Neuronal stem cell (in vitro differentiated cells): ENCODE measurements around the gene SLC26A9.
A peak's percentile ranks its signal among the peaks of the same experiment; 100 is the strongest.

Experiments
- DNase-seq: peaks from one replicate; pipeline ENCODE4 v3.0.0-alpha.2; 2013; ENCODE audit warnings: low spot score
- H2AFZ ChIP-seq: one replicate; pipeline ENCODE4 v1.6.1; 2013; ENCODE audit warnings: mild to moderate bottlenecking, low read length, inconsistent platforms
- H2AK5ac ChIP-seq: 2 replicates; pipeline ENCODE4 v1.6.1; 2013; ENCODE audit warnings: low read depth, mild to moderate bottlenecking, inconsistent platforms, low read length, moderate library complexity, mixed read lengths
- H2BK120ac ChIP-seq: 2 replicates; pipeline ENCODE4 v1.6.1; 2013; ENCODE audit warnings: low read depth, mild to moderate bottlenecking, inconsistent platforms, low read length, moderate library complexity, mixed read lengths
- H2BK12ac ChIP-seq: one replicate; pipeline ENCODE4 v1.6.1; 2013; ENCODE audit warnings: low read length, inconsistent platforms
- H2BK15ac ChIP-seq: 2 replicates; pipeline ENCODE4 v1.6.1; 2013; ENCODE audit warnings: mild to moderate bottlenecking, low read length, inconsistent platforms, mixed read lengths
- H2BK5ac ChIP-seq: one replicate; pipeline ENCODE4 v1.6.1; 2013; ENCODE audit warnings: inconsistent platforms, mild to moderate bottlenecking, low read length, moderate library complexity
- H3K14ac ChIP-seq: one replicate; pipeline ENCODE4 v1.6.1; 2013; ENCODE audit warnings: low read length, inconsistent platforms
- H3K18ac ChIP-seq: 2 replicates; pipeline ENCODE4 v1.6.1; 2013; ENCODE audit warnings: low read length, inconsistent platforms
- H3K23ac ChIP-seq: 2 replicates; pipeline ENCODE4 v1.6.1; 2013; ENCODE audit warnings: low read depth, mild to moderate bottlenecking, mixed read lengths, low read length, inconsistent platforms; ENCODE audit not compliant: poor library complexity
- H3K27ac ChIP-seq: replicated peaks from 3 replicates; pipeline ENCODE4 v1.5.1; 2013; ENCODE audit warnings: low read length, inconsistent platforms
- H3K27me3 ChIP-seq, 3 experiments: 2 replicates each; pipeline ENCODE4 v1.6.1; 2013; ENCODE audit warnings: low read length in 3 of 3, mild to moderate bottlenecking in 2 of 3, inconsistent platforms in 1 of 3, low read depth in 1 of 3, mixed read lengths in 1 of 3, moderate library complexity in 1 of 3; ENCODE audit not compliant: control insufficient read depth in 3 of 3, insufficient read depth in 3 of 3
- H3K36me3 ChIP-seq, 2 donors: replicated peaks in 1 of 2; 2 replicates each; pipeline ENCODE4 v1.6.1; 2013; ENCODE audit warnings: low read length in 2 of 2; ENCODE audit not compliant: control insufficient read depth in 2 of 2, insufficient read depth in 2 of 2
- H3K4ac ChIP-seq: 2 replicates; pipeline ENCODE4 v1.6.1; 2013; ENCODE audit warnings: inconsistent platforms, mild to moderate bottlenecking, low read length, moderate library complexity
- H3K4me1 ChIP-seq, 2 donors: 1 replicate in 1 of 2; 2 replicates in 1 of 2; pipeline ENCODE4 v1.6.1; 2013; ENCODE audit warnings: low read length in 2 of 2, low read depth in 1 of 2; ENCODE audit not compliant: control insufficient read depth in 2 of 2, insufficient read depth in 1 of 2
- H3K4me2 ChIP-seq: one replicate; pipeline ENCODE4 v1.6.1; 2013; ENCODE audit warnings: mild to moderate bottlenecking, low read length, inconsistent platforms; ENCODE audit not compliant: insufficient read depth, poor library complexity, severe bottlenecking
- H3K4me3 ChIP-seq, 2 donors: 2 replicates each; pipeline ENCODE4 v1.5.1; 2013; ENCODE audit warnings: low read length in 2 of 2, mild to moderate bottlenecking in 2 of 2, inconsistent platforms in 1 of 2, moderate library complexity in 1 of 2
- H3K79me1 ChIP-seq: one replicate; pipeline ENCODE4 v1.6.1; 2013; ENCODE audit warnings: low read depth, mild to moderate bottlenecking, inconsistent platforms, low read length, moderate library complexity
- H3K9ac ChIP-seq: one replicate; pipeline ENCODE4 v1.6.1; 2013; ENCODE audit warnings: mild to moderate bottlenecking, low read depth, low read length, inconsistent platforms; ENCODE audit not compliant: poor library complexity
- H3K9me3 ChIP-seq, 2 donors: replicated peaks in 1 of 2; 2 replicates each; pipeline versions ENCODE3 to v1.6.1; 2013; ENCODE audit warnings: low read length in 2 of 2, mild to moderate bottlenecking in 2 of 2, inconsistent platforms in 1 of 2, low read depth in 1 of 2, mixed read lengths in 1 of 2, moderate library complexity in 1 of 2; ENCODE audit not compliant: control insufficient read depth in 2 of 2, insufficient read depth in 1 of 2
- H4K8ac ChIP-seq: one replicate; pipeline ENCODE4 v1.6.1; 2013; ENCODE audit warnings: low read depth, mild to moderate bottlenecking, inconsistent platforms, low read length, moderate library complexity
- H4K91ac ChIP-seq: one replicate; pipeline ENCODE4 v1.6.1; 2013; ENCODE audit warnings: low read length, low read depth, mild to moderate bottlenecking, inconsistent platforms; ENCODE audit not compliant: poor library complexity
- WGBS, 2 donors: extraction: QIAGEN DNeasy Blood & Tissue Kit; methylation state at CpG; one replicate each; pipeline ENCODE4 v1.1.7; 2013; ENCODE audit warnings: missing lambda C conversion rate in 2 of 2, mixed read lengths in 1 of 2; ENCODE audit not compliant: insufficient read length in 2 of 2, insufficient replicate concordance in 1 of 2; ENCODE audit errors: extremely low coverage in 2 of 2; 5-methylcytosine and 5-hydroxymethylcytosine counted together

The SLC26A9 gene

DNA sequence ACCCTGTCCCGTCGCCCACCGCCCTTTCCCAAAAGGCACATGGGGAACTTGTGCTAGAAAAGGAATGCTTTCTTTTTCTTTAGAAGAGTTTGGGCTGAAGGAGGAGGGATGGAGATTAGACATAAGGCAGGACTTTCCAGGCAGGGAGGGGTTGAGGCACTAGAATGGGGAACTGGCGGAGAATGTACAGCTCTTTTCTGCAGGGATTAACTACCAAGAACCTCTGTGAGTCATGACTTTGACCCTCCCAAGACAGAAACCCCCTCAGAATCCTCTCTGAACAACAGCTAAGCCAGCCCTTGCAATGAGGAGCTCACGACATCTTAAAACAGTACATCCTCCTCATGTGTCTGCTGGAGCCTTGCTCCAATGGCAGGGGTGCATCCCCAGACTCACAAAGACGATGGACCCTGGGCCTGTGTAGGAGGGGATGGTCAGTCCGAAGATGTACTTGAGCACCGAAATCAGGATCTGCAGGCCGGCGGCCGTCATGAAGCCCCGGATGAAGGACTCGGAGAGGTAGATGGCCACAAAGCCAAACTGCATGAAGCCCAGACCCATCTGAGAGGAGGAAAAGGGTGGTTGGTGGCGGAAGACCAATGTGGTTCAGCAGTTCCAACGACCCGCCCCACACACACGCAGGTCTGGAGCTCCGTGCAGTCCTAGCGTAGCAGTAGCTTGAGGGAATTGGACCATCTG lies 13.6 kb downstream of the SLC26A9 start:
- H3K4me1 ChIP-seq, result peaks cover 12 to 14% of the 10 kb centered on the region in 2 donors
- no peak overlapping the region for H2BK15ac ChIP-seq
- H3K27ac ChIP-seq, result no peak overlapping the region
- no CpG with 5 or more reads among the region's 19 CpGs for WGBS, 2 donors
- H2BK5ac ChIP-seq, result no peak overlapping the region
- no peak overlapping the region for H4K8ac ChIP-seq
- H3K27me3 ChIP-seq, result peaks cover 0 to 11% (median 0%) of the 10 kb centered on the region in 3 experiments
- H2BK120ac ChIP-seq, result no peak overlapping the region
- H3K14ac ChIP-seq, result no peak overlapping the region
- H3K36me3 ChIP-seq, result no peaks in the 10 kb centered on the region
- no peak overlapping the region for H3K9ac ChIP-seq
- peak overlapping the region; percentile 66 for H2AK5ac ChIP-seq
- DNase-seq, result no peak
- no peak overlapping the region for H4K91ac ChIP-seq
- H3K4ac ChIP-seq, result no peak overlapping the region
- H3K23ac ChIP-seq, result peak overlapping the region; percentile 13
- no peaks in the 10 kb centered on the region for H3K79me1 ChIP-seq
- H3K4me2 ChIP-seq, result no peak overlapping the region
- no peak overlapping the region for H2BK12ac ChIP-seq
- no peaks in the 10 kb centered on the region for H3K9me3 ChIP-seq
- H2AFZ ChIP-seq, result no peak overlapping the region
- peak overlapping the region; percentile 13 for H3K18ac ChIP-seq
- H3K4me3 ChIP-seq, result peak overlapping the region in 1 of 2 donors; percentile 48

DNA sequence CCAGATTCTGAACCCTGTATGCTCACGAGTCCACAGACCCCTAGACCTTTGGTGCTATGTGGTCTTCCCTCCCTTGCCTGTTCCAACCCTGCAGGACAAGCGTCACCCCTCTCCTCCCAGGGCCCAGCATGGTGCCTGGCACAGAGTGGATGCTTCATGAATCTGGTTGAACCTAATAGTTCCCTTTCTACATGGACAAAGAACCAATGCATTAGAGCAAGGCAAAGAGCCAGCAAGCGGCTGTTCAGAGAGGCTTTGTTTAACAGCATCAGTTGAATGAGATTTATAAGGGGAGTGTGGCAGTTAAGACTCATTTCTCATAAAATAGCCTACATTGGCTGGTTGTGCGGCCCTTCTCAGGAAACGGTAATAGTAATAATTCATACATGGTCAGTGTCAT lies 14.9 kb downstream of the SLC26A9 start:
- Histone ChIP-seq H3K4me3 (no peak overlapping the region), H3K18ac (peak overlapping the region; percentile 16), H4K8ac (no peak overlapping the region), H3K27ac (no peak overlapping the region), H3K4ac (no peak overlapping the region), H2AFZ (no peak overlapping the region), H3K9ac (no peak overlapping the region), H2BK120ac (peak overlapping the region; percentile 12), H3K79me1 (no peaks in the 10 kb centered on the region), H3K4me1 (peaks cover 3 to 5% of the 10 kb centered on the region in 2 donors), H3K4me2 (no peak overlapping the region), H3K27me3 (peaks cover 0 to 11% (median 0%) of the 10 kb centered on the region in 3 experiments), H3K14ac (no peak overlapping the region), H3K36me3 (no peaks in the 10 kb centered on the region), H3K9me3 (no peaks in the 10 kb centered on the region), H2AK5ac (no peak overlapping the region), H3K23ac (no peak overlapping the region), H2BK15ac (no peak overlapping the region), H2BK5ac (no peak overlapping the region), H2BK12ac (no peak overlapping the region), H4K91ac (no peak overlapping the region)
- WGBS, 2 donors, result no CpG with 5 or more reads among the region's 5 CpGs
- no peak for DNase-seq

DNA sequence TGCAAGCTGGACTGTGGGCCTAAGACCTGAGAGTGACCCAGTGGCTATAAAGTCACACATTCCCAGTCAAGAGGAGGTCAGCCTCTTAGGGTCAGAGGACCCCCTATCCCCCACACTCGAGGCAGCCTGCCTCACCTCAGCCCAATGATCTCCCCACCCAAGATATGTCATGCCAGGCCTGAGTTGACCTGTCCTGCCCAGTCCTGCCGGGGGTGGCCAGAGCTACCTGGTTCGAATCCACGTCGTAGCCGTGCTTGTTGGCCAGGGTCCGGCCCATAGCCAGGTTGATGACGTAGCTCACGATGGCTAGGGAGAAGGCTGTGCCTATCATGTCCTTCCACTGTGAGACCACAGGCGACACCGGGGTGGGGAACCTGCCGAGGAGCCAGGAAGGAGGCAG lies 15.6 kb downstream of the SLC26A9 start:
- peak overlapping the region; percentile 26 for H3K14ac ChIP-seq
- H3K4me3 ChIP-seq, result no peak overlapping the region
- H3K9me3 ChIP-seq, result no peaks in the 10 kb centered on the region
- DNase-seq, result no peak
- H4K8ac ChIP-seq, result no peak overlapping the region
- no peak overlapping the region for H2AFZ ChIP-seq
- peaks cover 0 to 2% of the 10 kb centered on the region in 2 donors for H3K4me1 ChIP-seq
- H3K18ac ChIP-seq, result peak overlapping the region; percentile 49
- no peaks in the 10 kb centered on the region for H3K36me3 ChIP-seq
- no peak overlapping the region for H3K27ac ChIP-seq
- no peak overlapping the region for H3K9ac ChIP-seq
- H3K79me1 ChIP-seq, result no peaks in the 10 kb centered on the region
- peak overlapping the region; percentile 82 for H2BK15ac ChIP-seq
- H3K4me2 ChIP-seq, result no peak overlapping the region
- no peak overlapping the region for H2BK5ac ChIP-seq
- H3K23ac ChIP-seq, result peak overlapping the region; percentile 20
- H2BK12ac ChIP-seq, result peak overlapping the region; percentile 61
- WGBS, 2 donors, result no CpG with 5 or more reads among the region's 12 CpGs
- peak overlapping the region; percentile 16 for H4K91ac ChIP-seq
- no peak overlapping the region for H3K4ac ChIP-seq
- H2BK120ac ChIP-seq, result no peak overlapping the region
- peak overlapping the region; percentile 43 for H2AK5ac ChIP-seq
- H3K27me3 ChIP-seq, result peaks cover 0 to 11% (median 0%) of the 10 kb centered on the region in 3 experiments

- Histone ChIP-seq H3K4me1 (peaks cover 0 to 2% of the 10 kb centered on the region in 2 donors), H3K4me2 (no peak overlapping the region), H4K8ac (no peak overlapping the region), H3K23ac (no peak overlapping the region), H3K4ac (no peak overlapping the region), H2AFZ (no peak overlapping the region), H3K79me1 (no peaks in the 10 kb centered on the region), H3K9me3 (no peaks in the 10 kb centered on the region), H3K4me3 (no peak overlapping the region), H4K91ac (peak overlapping the region; percentile 16), H3K36me3 (no peaks in the 10 kb centered on the region), H3K14ac (no peak overlapping the region), H3K9ac (no peak overlapping the region), H2AK5ac (peak overlapping the region; percentile 43), H2BK12ac (no peak overlapping the region), H3K27ac (no peak overlapping the region), H2BK120ac (no peak overlapping the region), H3K27me3 (peaks cover 0 to 11% (median 0%) of the 10 kb centered on the region in 3 experiments), H2BK5ac (no peak overlapping the region), H2BK15ac (no peak overlapping the region), H3K18ac (no peak overlapping the region)
- DNase-seq, result no peak
- no CpG with 5 or more reads among the region's 6 CpGs for WGBS, 2 donors
These were observed 16.0 kb downstream of the SLC26A9 start for GRCh38 chr1:205927247-205927646.
